Spleen (tissue), 13 donors: ENCODE results near the gene CGAS. TPM values are rescaled to one million over a fixed set of nuclear protein-coding genes. Genes with fewer than 3 reads are reported as not detected.

Experiments
- DNase-seq: peaks from one replicate; pipeline ENCODE4 v3.0.0-alpha.2; 2020
- H3K27ac ChIP-seq, 8 donors: fragments of 200-600 bp; sonication (generic) in 7 of 8; 1 replicate in 4 of 8; 2 replicates in 4 of 8; pipeline versions ENCODE4 v1.5.0 to v1.8.0; 2016 to 2021; ENCODE audit warnings: inconsistent platforms in 4 of 8, mild to moderate bottlenecking in 4 of 8, moderate library complexity in 1 of 8
- H3K27me3 ChIP-seq, 7 donors: fragments of 200-600 bp; sonication (generic) in 6 of 7; replicated peaks in 1 of 7; 1 replicate in 4 of 7; 2 replicates in 3 of 7; pipeline versions ENCODE4 v1.5.0 to v1.8.0; 2016 to 2021; ENCODE audit warnings: inconsistent platforms in 3 of 7, mild to moderate bottlenecking in 1 of 7
- H3K36me3 ChIP-seq, 6 donors: fragments of 200-600 bp; sonication (generic) in 5 of 6; 1 replicate in 4 of 6; 2 replicates in 2 of 6; pipeline versions ENCODE4 v1.5.0 to v1.8.0; 2016 to 2021; ENCODE audit warnings: inconsistent platforms in 2 of 6
- H3K4me1 ChIP-seq, 6 donors: fragments of 200-600 bp; sonication (generic) in 5 of 6; 1 replicate in 3 of 6; 2 replicates in 3 of 6; pipeline versions ENCODE4 v1.5.0 to v1.8.0; 2016 to 2021; ENCODE audit warnings: inconsistent platforms in 3 of 6
- H3K4me3 ChIP-seq, 8 donors: fragments of 200-600 bp; sonication (generic) in 7 of 8; 1 replicate in 4 of 8; 2 replicates in 4 of 8; pipeline versions ENCODE4 v1.5.0 to v1.8.0; 2016 to 2021; ENCODE audit warnings: inconsistent platforms in 4 of 8, mild to moderate bottlenecking in 4 of 8, moderate library complexity in 2 of 8
- H3K9me3 ChIP-seq, 8 donors: fragments of 200-600 bp; sonication (generic) in 7 of 8; 1 replicate in 4 of 8; 2 replicates in 4 of 8; pipeline versions ENCODE4 v1.5.0 to v1.8.0; 2016 to 2021; ENCODE audit warnings: inconsistent platforms in 4 of 8
- POLR2A ChIP-seq, 3 donors: fragments of 450-650 bp; IDR thresholded peaks; one replicate each; pipeline ENCODE4 v1.5.1; 2017; ENCODE audit warnings: antibody characterized with exemption in 3 of 3, mild to moderate bottlenecking in 1 of 3
- POLR2AphosphoS5 ChIP-seq, 3 donors: sonication (generic); formaldehyde crosslinking; IDR thresholded peaks; one replicate each; pipeline ENCODE4 v1.5.1; 2017; ENCODE audit warnings: antibody characterized with exemption in 3 of 3
- WGBS, 5 donors: extraction: QIAGEN DNeasy Blood & Tissue Kit in 3 of 5; methylation state at CpG; one replicate each; pipeline versions ENCODE4 v1.1.5 to v1.1.7; 2013 to 2018; 5-methylcytosine and 5-hydroxymethylcytosine counted together
- intact Hi-C: fragments of 100-400 bp; cut with DNase I; formaldehyde crosslinking; loops from one replicate; pipeline ENCODE4 v1.15.0; 2023; ENCODE audit warnings: low total_unique reads
- long read RNA-seq, 2 donors: transcript quantifications; one replicate each; lab custom pipeline, GENCODE V29; 2026
- polyA plus RNA-seq, 3 donors: library from polyadenylated mRNA; stranded (reverse); fragments of 200-250 nt; gene quantifications; one replicate each; pipeline ENCODE4 v1.2.1, GENCODE V29; 2013
- total RNA-seq, 7 donors: library from RNA; depleted of rRNA in 3 of 7; stranded (reverse); fragments of >200 nt in 3 of 7; fragmentation: NEBNext Ultra II Directional in 4 of 7; extraction: Animal tissue kit (Norgen Biotek cat#: 25700) in 4 of 7; gene quantifications; one replicate each; pipeline versions ENCODE4 v1.1.0 to v1.2.1, GENCODE V29; 2016 to 2021
- TF ChIP-seq, protein P1 (sequence below), 11 experiments: fragments of 200-600 bp in 7 of 11; fragments of 450-650 bp in 4 of 11; sonication (generic) in 4 of 11; IDR thresholded peaks in 8 of 11; conservative IDR thresholded peaks in 3 of 11; 1 replicate in 7 of 11; 2 replicates in 4 of 11; pipeline versions ENCODE4 v1.4.0 to v1.8.0; 2016 to 2021; ENCODE audit warnings: antibody characterized with exemption in 11 of 11, inconsistent platforms in 4 of 11, mild to moderate bottlenecking in 1 of 11
- donor health status: healthy with polysubstance abuse.
- donor health status: DM: no; HTN: no; CAD: no; lungs with moderate emphysema.
- donor health status: DM: no; HTN: no; CAD: no.
- donor health status: Bipolar disorder and iron deficiency.
- donor health status: healthy.
- donor health status: DM: no; HTN: no; CAD: no.
- donor health status: DM: yes; HTN: yes; CAD: no.

Gene CGAS
- 10 to 100 TPM; 14.4 to 24.3 (median 20.9) TPM for total RNA-seq
- polyA plus RNA-seq: 1 to 10 TPM; 3.2 to 8.8 (median 3.5) TPM
- long read RNA-seq, donor 1, partial matches to known transcripts: 8 of 12 reads
- long read RNA-seq, donor 1, other reads (novel, unspliced or antisense): 0 of 12 reads
- long read RNA-seq, donor 2, partial matches to known transcripts: 5 of 9 reads
- long read RNA-seq, donor 2, other reads (novel, unspliced or antisense): 0 of 9 reads

- Histone ChIP-seq H3K4me1 (peaks cover 5 to 94% (median 37%) of the 10 kb centered on the region in 6 donors), H3K4me3 (peak within 1 kb of the TSS; percentile 67 to 96 (median 85)), H3K27ac (peak within 1 kb of the TSS; percentile 89 to 96 (median 94)), H3K36me3 (peaks cover 0 to 20% (median 0%) of the 10 kb centered on the region in 6 donors), H3K27me3 (no peaks in the 10 kb centered on the region), H3K9me3 (no peaks in the 10 kb centered on the region)
- intact Hi-C loops: no loop called here
- TF ChIP-seq POLR2A (IDR thresholded peaks at IDR 0.05): peak in 1 of 3 donors; percentile 60
- TF ChIP-seq, protein P1, sequence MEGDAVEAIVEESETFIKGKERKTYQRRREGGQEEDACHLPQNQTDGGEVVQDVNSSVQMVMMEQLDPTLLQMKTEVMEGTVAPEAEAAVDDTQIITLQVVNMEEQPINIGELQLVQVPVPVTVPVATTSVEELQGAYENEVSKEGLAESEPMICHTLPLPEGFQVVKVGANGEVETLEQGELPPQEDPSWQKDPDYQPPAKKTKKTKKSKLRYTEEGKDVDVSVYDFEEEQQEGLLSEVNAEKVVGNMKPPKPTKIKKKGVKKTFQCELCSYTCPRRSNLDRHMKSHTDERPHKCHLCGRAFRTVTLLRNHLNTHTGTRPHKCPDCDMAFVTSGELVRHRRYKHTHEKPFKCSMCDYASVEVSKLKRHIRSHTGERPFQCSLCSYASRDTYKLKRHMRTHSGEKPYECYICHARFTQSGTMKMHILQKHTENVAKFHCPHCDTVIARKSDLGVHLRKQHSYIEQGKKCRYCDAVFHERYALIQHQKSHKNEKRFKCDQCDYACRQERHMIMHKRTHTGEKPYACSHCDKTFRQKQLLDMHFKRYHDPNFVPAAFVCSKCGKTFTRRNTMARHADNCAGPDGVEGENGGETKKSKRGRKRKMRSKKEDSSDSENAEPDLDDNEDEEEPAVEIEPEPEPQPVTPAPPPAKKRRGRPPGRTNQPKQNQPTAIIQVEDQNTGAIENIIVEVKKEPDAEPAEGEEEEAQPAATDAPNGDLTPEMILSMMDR (IDR thresholded peaks at IDR 0.05 in 8 of 11, conservative IDR thresholded peaks at IDR 0.05 in 3 of 11): no peak
- peak; percentile 84 to 91 (median 89) for TF ChIP-seq POLR2AphosphoS5 (IDR thresholded peaks at IDR 0.05)
- peak; percentile 96 for DNase-seq
- 0 to 3% (median 1%) methylated on average over 17 to 23 of the region's 23 CpGs for WGBS, 5 donors
Observed at GRCh38 chr6:73452107-73452461, at the start of gene CGAS. CGAS (minus strand) TSS chr6:73452297; CDS start chr6:73452181, 116 bp downstream.

GRCh38 chr6:73497915-73498314 is 45.8 kb upstream of the CGAS start:
- Histone ChIP-seq H3K9me3 (no peaks in the 10 kb centered on the region), H3K4me1 (peaks cover 0 to 7% (median 0%) of the 10 kb centered on the region in 6 donors), H3K27ac (no peak overlapping the region), H3K27me3 (no peaks in the 10 kb centered on the region), H3K36me3 (peaks cover 3 to 100% (median 91%) of the 10 kb centered on the region in 6 donors), H3K4me3 (no peak overlapping the region)
- WGBS, 5 donors: 95 to 100% (median 98%) methylated on average over 3 of the region's 3 CpGs
- TF ChIP-seq POLR2A (IDR thresholded peaks at IDR 0.05): no peak
- TF ChIP-seq, protein P1 (IDR thresholded peaks at IDR 0.05 in 8 of 11, conservative IDR thresholded peaks at IDR 0.05 in 3 of 11): no peak
- DNase-seq: no peak
- intact Hi-C loops: no loop called here

GRCh38 chr6:73491377-73491776 is 39.3 kb upstream of the CGAS start:
- DNase-seq: no peak
- TF ChIP-seq, protein P1 (IDR thresholded peaks at IDR 0.05 in 8 of 11, conservative IDR thresholded peaks at IDR 0.05 in 3 of 11): no peak
- no peak for TF ChIP-seq POLR2AphosphoS5 (IDR thresholded peaks at IDR 0.05)
- TF ChIP-seq POLR2A (IDR thresholded peaks at IDR 0.05): no peak
- Histone ChIP-seq H3K4me1 (no peaks in the 10 kb centered on the region), H3K9me3 (peaks cover 0 to 6% (median 2%) of the 10 kb centered on the region in 8 donors), H3K27ac (no peak overlapping the region), H3K36me3 (peaks cover 5 to 97% (median 83%) of the 10 kb centered on the region in 6 donors), H3K4me3 (no peak overlapping the region), H3K27me3 (no peaks in the 10 kb centered on the region)
- intact Hi-C loops: no loop called here

DNA sequence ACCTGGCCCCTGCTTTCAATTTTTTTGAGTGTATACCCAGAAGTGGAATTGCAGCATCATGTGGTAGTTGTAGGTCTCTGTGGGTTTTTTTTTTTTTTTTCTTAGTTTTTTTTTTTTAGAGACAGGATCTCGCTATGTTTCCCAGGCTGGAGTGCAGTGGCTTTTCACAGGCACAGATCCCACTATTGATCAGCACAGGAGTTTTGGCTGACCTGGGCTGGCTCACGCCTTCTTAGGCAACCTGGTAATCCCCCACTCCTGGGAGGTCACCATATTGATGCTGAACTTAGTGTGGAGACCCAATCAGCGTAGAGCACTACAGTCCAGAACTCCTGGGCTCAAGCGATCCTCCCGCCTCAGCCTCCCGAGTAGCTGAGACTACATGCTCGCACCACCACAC is 35.4 kb upstream of the CGAS start:
- no peak overlapping the region for H3K4me3 ChIP-seq
- peaks cover 2 to 97% (median 86%) of the 10 kb centered on the region in 6 donors for H3K36me3 ChIP-seq
- 89 to 100% (median 99%) methylated on average over 7 of the region's 7 CpGs for WGBS, 5 donors
- no peaks in the 10 kb centered on the region for H3K4me1 ChIP-seq
- H3K27me3 ChIP-seq: no peaks in the 10 kb centered on the region
- intact Hi-C loops: no loop called here
- H3K27ac ChIP-seq: no peak overlapping the region
- no peak for DNase-seq
- no peak for TF ChIP-seq POLR2A (IDR thresholded peaks at IDR 0.05)
- TF ChIP-seq POLR2AphosphoS5 (IDR thresholded peaks at IDR 0.05): no peak
- TF ChIP-seq, protein P1 (IDR thresholded peaks at IDR 0.05 in 8 of 11, conservative IDR thresholded peaks at IDR 0.05 in 3 of 11): no peak
- peaks cover 0 to 6% (median 2%) of the 10 kb centered on the region in 8 donors for H3K9me3 ChIP-seq
